A673 (cell line): ENCODE results near the gene ATG14.

Experiments
- EZH2 ChIP-seq: fragments of 200-600 bp; sonication (generic); IDR thresholded peaks from 2 replicates; pipeline ENCODE4 v1.6.1; 2017; ENCODE audit warnings: borderline replicate concordance, low read depth, mild to moderate bottlenecking, mixed read lengths, antibody characterized with exemption, low read length; ENCODE audit not compliant: poor library complexity, severe bottlenecking
- TF ChIP-seq, protein P1 (sequence below): fragments of 300-800, 200-600 bp; sonication (generic); conservative IDR thresholded peaks from 2 replicates; pipeline ENCODE4 v1.5.1; 2017; ENCODE audit warnings: low read depth, mild to moderate bottlenecking, antibody characterized with exemption, low read length, moderate library complexity, mixed read lengths

DNA sequence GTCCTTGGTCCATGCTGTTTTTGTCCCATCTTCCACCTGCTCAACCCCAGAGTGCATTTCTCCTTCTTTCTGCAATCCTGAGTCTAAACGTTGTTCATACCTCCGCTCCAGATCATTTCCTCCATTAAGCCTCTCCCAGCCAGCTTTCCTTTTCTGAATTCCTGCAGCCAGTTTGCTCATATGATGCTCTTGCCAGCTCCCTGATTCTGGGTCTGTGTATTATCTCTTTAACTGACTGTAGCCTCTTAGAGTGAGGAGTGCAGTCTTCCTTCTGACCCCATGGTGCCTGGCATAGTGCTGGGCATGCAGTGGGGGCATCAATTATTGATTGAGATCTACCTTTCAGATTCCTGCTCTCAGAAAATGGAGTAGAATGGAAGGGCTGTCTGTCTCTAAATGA is 40.3 kb upstream of the ATG14 start:
- TF ChIP-seq, protein P1, sequence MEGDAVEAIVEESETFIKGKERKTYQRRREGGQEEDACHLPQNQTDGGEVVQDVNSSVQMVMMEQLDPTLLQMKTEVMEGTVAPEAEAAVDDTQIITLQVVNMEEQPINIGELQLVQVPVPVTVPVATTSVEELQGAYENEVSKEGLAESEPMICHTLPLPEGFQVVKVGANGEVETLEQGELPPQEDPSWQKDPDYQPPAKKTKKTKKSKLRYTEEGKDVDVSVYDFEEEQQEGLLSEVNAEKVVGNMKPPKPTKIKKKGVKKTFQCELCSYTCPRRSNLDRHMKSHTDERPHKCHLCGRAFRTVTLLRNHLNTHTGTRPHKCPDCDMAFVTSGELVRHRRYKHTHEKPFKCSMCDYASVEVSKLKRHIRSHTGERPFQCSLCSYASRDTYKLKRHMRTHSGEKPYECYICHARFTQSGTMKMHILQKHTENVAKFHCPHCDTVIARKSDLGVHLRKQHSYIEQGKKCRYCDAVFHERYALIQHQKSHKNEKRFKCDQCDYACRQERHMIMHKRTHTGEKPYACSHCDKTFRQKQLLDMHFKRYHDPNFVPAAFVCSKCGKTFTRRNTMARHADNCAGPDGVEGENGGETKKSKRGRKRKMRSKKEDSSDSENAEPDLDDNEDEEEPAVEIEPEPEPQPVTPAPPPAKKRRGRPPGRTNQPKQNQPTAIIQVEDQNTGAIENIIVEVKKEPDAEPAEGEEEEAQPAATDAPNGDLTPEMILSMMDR = no peak
- no peak for TF ChIP-seq EZH2
